ENCODE results near the gene KAZN.

DNA sequence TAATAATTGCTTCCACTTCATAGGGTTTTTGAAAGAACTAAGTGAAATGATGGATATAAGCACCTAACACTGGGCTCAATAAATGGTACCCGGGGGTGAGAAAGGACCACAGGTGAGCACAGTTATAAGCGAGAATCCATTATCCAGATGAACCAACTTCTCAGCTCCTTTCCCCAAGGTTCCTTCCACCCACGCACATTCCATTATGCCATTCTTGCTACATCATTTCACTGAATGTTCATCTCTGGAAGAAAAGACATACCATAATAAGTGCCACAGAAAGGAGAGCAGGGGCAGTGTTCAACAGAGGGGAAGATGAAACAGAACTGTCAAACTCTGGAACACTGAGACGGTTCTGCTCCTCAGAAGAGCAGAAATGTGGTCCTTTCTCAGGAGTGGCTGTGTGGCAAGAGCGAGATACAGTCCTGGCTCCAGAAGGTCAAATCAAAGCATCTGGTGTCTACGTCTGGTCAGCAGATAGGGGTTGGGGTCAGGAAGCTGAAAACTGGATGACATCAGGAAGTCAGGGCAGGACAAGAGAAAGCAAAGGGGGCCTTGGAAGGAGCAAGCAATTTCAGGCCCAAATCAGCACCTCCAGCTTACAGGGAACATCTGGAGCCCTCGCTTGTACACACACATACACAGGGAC, 299.6 kb downstream of the KAZN start:
- TF ChIP-seq, protein P1, sequence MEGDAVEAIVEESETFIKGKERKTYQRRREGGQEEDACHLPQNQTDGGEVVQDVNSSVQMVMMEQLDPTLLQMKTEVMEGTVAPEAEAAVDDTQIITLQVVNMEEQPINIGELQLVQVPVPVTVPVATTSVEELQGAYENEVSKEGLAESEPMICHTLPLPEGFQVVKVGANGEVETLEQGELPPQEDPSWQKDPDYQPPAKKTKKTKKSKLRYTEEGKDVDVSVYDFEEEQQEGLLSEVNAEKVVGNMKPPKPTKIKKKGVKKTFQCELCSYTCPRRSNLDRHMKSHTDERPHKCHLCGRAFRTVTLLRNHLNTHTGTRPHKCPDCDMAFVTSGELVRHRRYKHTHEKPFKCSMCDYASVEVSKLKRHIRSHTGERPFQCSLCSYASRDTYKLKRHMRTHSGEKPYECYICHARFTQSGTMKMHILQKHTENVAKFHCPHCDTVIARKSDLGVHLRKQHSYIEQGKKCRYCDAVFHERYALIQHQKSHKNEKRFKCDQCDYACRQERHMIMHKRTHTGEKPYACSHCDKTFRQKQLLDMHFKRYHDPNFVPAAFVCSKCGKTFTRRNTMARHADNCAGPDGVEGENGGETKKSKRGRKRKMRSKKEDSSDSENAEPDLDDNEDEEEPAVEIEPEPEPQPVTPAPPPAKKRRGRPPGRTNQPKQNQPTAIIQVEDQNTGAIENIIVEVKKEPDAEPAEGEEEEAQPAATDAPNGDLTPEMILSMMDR (conservative IDR thresholded peaks at IDR 0.05 in 1 of 2, IDR thresholded peaks at IDR 0.05 in 1 of 2; ENCODE audit: low read depth in 1 of 2, low read length in 2 of 2): no peak
- TF ChIP-seq EZH2 (IDR thresholded peaks at IDR 0.05; ENCODE audit: low read length, missing control alignments): no peak

All from fibroblast of lung (primary cell).